Measurements from ENCODE around the gene HNRNPUL2. TPM values are rescaled to one million over a fixed set of nuclear protein-coding genes. Genes with fewer than 3 reads are reported as not detected.
A peak's percentile ranks its signal among the peaks of the same experiment; 100 is the strongest.
"Not testable (repeated sequence)": the region's sequence is repeated elsewhere in the genome, so short reads cannot be mapped to it uniquely, and the experiment has no call there.

The HNRNPUL2 gene
- total RNA-seq, 2 experiments from 2014 or later, result 67.9 to 69.0 TPM

DNA sequence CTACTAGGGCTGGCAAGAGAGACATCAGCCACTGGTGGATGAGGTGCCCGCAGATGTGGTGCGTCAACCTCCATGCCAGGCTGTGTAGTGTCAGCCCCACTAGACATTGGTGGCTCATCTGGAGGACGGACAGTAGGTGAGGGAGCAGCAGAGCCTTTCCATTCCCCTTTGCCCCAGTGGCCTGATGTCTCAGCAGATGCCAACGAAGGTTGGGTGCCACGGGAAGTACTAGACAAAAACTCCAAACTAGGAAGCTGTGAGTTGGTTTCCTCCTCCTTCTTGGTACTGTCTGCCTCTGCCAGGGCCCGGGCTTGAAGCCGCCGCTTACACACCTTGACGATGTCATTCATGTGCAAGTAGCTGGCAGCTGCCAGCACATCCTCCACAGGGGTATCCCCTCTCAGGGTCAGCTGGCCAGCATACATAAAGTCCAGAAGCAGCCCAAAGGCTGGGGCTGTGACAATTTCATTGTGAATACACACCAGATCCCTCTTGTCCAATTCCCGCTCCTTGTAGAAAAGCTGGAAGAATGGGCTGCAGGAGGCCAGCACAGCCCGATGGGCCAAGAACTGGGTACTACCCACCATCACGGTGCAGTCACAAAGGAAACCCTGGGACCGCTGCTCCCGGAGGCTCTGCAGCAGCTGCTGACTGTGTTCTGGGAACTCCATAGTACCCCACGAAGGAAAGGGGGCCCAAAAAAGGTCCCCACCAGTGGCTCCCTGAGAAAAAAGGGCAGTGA lies 25.9 kb upstream of the HNRNPUL2 start:
- ChIA-PET POLR2A (interaction anchor here (0.7 to 1.6 kb wide), 10 partner anchors 14 to 128 kb away, joined by 3 to 7 read pairs (median 4); partner anchors contain the start of genes C11orf98, CSKMT, SLC3A2 and TAF6L), CTCF (interaction anchor here (0.6 to 3.7 kb wide), 19 partner anchors 9 to 328 kb away, joined by 3 to 15 read pairs (median 4); partner anchors contain the start of genes HNRNPUL2, POLR2G, SLC3A2 and STX5)
- H3K36me3 Mint-ChIP-seq (ENCODE audit: low read depth), result peaks cover 18% of the 10 kb centered on the region
- H3K27ac Mint-ChIP-seq, result peak overlapping the region; percentile 95
- peak overlapping the region; percentile 92 for H3K4me3 Mint-ChIP-seq
- H3K4me1 Mint-ChIP-seq, result peaks cover 29% of the 10 kb centered on the region
- no peaks in the 10 kb centered on the region for H3K27me3 Mint-ChIP-seq
- no peaks in the 10 kb centered on the region for H3K9me3 Mint-ChIP-seq
- no peak for DNase-seq

DNA sequence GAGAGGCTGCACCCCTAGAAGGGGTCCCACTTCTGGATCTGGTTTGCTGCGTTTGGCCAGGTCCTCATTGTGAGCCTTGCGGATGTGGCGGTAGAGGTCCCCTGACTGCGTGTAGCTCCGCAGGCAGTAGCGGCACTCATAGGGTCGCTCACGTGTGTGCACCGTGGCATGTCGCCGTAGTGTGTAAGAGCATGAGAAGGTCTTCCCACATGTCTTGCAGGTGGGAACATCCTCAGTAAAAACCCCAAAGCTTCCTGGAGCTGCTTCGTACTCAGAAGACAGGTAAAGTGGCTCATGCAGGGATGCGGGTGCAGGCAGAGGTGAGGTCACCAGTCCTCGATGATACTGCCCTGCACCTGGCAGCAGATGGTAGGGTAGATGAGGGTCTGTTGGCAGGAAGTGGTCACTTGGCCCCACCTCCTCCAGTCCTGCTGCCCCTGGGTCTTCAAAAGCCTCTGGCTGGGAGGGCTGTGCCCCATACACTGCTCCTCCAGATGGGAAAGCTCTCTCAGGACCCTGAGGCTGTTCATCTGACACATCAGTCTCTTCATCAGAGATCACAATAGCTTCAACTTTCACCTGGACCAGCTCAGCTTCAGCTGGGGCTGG lies 25.0 kb upstream of the HNRNPUL2 start:
- no peaks in the 10 kb centered on the region for H3K9me3 Mint-ChIP-seq
- DNase-seq, result no peak
- H3K27me3 Mint-ChIP-seq, result no peaks in the 10 kb centered on the region
- H3K27ac Mint-ChIP-seq, result peak overlapping the region; percentile 62
- peaks cover 29% of the 10 kb centered on the region for H3K4me1 Mint-ChIP-seq
- H3K4me3 Mint-ChIP-seq, result no peak overlapping the region
- POLR2A ChIA-PET, result interaction anchor here (0.7 kb wide), 1 partner anchor 14 kb away, joined by 3 read pairs; no protein-coding TSS in a partner anchor
- CTCF ChIA-PET, result interaction anchor here (1.2 to 3.7 kb wide), 5 partner anchors 9 to 129 kb away, joined by 5 to 13 read pairs (median 10); partner anchors contain the start of genes POLR2G and SLC3A2
- H3K36me3 Mint-ChIP-seq (ENCODE audit: low read depth), result peaks cover 18% of the 10 kb centered on the region

DNA sequence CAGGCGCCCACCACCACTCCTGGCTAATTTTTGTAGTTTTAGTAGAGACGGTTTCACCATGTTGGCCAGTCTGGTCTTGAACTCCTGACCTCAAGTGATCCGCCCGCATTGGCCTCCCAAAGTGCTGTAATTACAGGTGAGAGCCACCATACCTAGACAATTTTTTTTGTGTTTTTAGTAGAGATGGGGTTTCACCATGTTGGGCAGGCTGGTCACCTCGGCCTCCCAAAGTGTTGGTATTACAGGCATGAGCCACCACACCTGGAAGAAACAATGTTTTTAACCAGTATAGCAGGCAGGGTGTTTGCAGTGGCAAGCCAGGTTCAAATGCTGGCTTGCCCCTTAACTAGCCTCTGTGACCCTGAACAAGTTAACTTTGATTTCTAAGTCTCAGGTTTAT lies 22.7 kb upstream of the HNRNPUL2 start:
- Mint-ChIP-seq H3K36me3 (ENCODE audit: low read depth) (peaks cover 18% of the 10 kb centered on the region), H3K27ac (peak overlapping the region; percentile 57), H3K4me1 (peaks cover 28% of the 10 kb centered on the region)
- H3K9me3 Mint-ChIP-seq, H3K27me3 Mint-ChIP-seq, H3K4me3 Mint-ChIP-seq, POLR2A ChIA-PET, DNase-seq, CTCF ChIA-PET: not testable (repeated sequence)

- Mint-ChIP-seq H3K9me3 (no peaks in the 10 kb centered on the region), H3K27me3 (no peaks in the 10 kb centered on the region), H3K4me3 (no peak overlapping the region), H3K27ac (no peak overlapping the region), H3K36me3 (ENCODE audit: low read depth) (peaks cover 13% of the 10 kb centered on the region), H3K4me1 (peaks cover 15% of the 10 kb centered on the region)
- POLR2A ChIA-PET, result no interaction called here
- no peak for DNase-seq
- CTCF ChIA-PET, result interaction anchor here (1.0 to 1.8 kb wide), 3 partner anchors 11 to 39 kb away, joined by 5 to 6 read pairs (median 5); no protein-coding TSS in a partner anchor
Measured at GRCh38 chr11:62747475-62748160, 20.4 kb upstream of the HNRNPUL2 start.

DNA sequence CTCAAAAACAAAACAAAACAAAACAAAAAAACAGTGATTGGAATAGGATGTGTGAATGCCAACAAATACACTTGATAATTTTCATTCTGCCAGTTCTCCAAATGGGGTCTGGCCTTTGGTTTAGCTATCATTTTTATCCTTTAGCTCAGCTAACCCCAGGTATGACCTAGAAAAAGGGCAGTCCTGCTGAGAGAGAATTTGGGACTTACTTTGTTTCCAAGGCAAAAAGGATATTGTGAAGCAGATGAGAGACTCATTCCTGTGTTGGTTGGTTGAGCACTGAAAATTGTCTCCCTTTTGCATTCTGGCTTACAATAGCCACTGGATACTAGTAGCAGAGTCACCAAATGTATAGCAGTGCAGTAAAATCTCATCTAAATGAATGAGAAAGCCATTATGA lies 9.9 kb upstream of the HNRNPUL2 start:
- no peaks in the 10 kb centered on the region for H3K9me3 Mint-ChIP-seq
- no peak overlapping the region for H3K27ac Mint-ChIP-seq
- ChIA-PET CTCF (interaction anchor here (0.6 to 1.8 kb wide), 7 partner anchors 7 to 179 kb away, joined by 3 to 7 read pairs (median 4); partner anchors contain the start of gene ZBTB3), POLR2A (interaction anchor here (0.6 kb wide), 1 partner anchor 9 kb away, joined by 3 read pairs; the partner anchor contains the start of gene TTC9C)
- peaks cover 8% of the 10 kb centered on the region for H3K4me1 Mint-ChIP-seq
- no peak overlapping the region for H3K4me3 Mint-ChIP-seq
- no peaks in the 10 kb centered on the region for H3K27me3 Mint-ChIP-seq
- peaks cover 30% of the 10 kb centered on the region for H3K36me3 Mint-ChIP-seq (ENCODE audit: low read depth)
- no peak for DNase-seq

DNA sequence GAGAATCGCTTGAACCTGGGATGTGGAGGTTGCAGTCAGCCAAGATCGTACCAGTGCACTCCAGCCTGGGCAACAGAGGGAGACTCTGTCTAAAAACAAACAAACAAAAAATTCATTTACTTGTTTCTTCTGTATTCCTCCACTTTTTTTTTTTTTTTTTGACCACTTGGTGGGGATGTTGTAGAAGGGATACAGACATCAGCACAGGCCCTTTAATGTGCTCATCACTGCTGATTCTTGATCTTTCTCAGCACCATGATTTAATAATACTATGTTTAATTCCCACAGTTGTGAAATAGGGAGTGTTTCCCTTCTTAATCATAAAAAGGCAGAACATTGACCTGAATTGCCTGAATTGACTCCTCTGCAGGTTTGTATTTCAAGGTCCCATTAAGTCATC lies 5.6 kb upstream of the HNRNPUL2 start:
- Mint-ChIP-seq H3K9me3 (no peaks in the 10 kb centered on the region), H3K36me3 (ENCODE audit: low read depth) (peaks cover 31% of the 10 kb centered on the region), H3K4me3 (no peak overlapping the region), H3K27ac (no peak overlapping the region), H3K27me3 (no peaks in the 10 kb centered on the region), H3K4me1 (peaks cover 28% of the 10 kb centered on the region)
- no peak for DNase-seq
- CTCF ChIA-PET, result interaction anchor here (0.6 kb wide), 2 partner anchors 108 to 123 kb away, joined by 4 to 5 read pairs; no protein-coding TSS in a partner anchor
- POLR2A ChIA-PET, result no interaction called here

DNA sequence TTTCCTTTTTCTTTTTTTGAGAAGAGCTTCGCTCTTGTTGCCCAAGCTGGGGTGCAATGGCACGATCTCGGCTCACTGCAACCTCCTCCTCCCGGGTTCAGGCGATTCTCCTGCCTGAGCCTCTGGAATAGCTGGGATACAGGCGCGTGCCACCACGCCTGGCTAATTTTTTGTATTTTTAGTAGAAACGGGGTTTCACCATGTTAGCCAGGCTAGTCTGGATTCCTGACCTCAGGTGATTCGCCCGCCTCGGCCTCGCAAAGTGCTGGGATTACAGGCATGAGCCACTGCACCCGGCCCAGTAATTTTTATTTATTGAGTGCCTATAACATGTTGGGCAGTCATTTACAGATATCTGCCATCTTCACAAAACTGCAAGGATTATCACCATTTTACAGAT lies 2.8 kb upstream of the HNRNPUL2 start:
- POLR2A ChIA-PET, H3K27me3 Mint-ChIP-seq, H3K9me3 Mint-ChIP-seq, DNase-seq: not testable (repeated sequence)
- Mint-ChIP-seq H3K36me3 (ENCODE audit: low read depth) (peaks cover 44% of the 10 kb centered on the region), H3K4me1 (peaks cover 34% of the 10 kb centered on the region), H3K4me3 (peak overlapping the region; percentile 96), H3K27ac (peak overlapping the region; percentile 25)
- CTCF ChIA-PET, result interaction anchor here (0.8 to 2.9 kb wide), 4 partner anchors 8 to 57 kb away, joined by 3 to 13 read pairs (median 5); partner anchors contain the start of gene ZBTB3

DNA sequence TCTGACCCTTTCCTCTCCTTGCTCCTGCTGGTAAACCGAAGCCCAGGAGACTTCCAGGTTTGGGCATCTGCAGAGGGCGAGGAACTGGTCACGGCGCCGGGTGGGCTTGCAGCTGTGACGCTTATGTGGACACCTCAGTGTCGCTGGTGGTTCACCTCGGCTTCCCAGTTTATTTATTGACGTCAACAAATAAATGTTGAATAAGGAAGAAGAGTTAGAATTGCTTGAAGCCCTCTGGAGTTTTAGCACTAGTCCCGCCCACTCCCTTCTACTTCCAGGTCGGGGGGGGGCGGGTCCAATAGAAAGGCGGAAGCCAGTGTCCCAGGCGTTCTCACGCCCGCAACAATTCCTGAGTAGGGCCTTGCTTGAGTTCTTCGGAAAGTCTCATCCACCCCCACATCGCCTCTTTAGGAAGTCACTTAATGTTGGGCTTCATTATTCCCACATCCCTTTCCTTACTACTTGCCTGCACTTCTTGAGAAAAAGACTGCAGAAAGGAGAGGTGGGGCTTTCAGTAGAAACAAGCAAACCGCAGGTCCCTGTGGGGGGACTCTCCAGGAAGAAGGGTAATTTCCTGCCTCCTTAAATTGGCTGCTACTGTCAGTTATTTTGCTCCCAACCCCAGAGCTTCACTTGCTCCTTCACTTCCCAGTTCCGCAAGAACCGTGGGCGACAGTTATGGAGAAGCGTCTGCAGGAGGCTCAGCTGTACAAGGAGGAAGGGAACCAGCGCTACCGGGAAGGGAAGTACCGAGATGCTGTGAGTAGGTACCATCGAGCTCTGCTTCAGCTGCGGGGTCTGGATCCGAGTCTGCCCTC lies 1.1 kb upstream of the HNRNPUL2 start, which contains the start of gene TTC9C:
TSS of gene TTC9C (plus strand) at position 316 of the 818 bp plus-strand sequence. CDS start at position 679, 363 bp downstream.
- Mint-ChIP-seq H3K4me3 (peak within 1 kb of the TSS; percentile 96), H3K27me3 (no peaks in the 10 kb centered on the region), H3K4me1 (peaks cover 50% of the 10 kb centered on the region), H3K9me3 (no peaks in the 10 kb centered on the region), H3K27ac (peak within 1 kb of the TSS; percentile 98), H3K36me3 (ENCODE audit: low read depth) (peaks cover 60% of the 10 kb centered on the region)
- DNase-seq, result peak; percentile 89
- CTCF ChIA-PET, result interaction anchor here (0.6 to 2.9 kb wide), 9 partner anchors 10 to 304 kb away, joined by 3 to 13 read pairs (median 3); partner anchors contain the start of genes POLR2G, SLC3A2, TUT1 and ZBTB3
- POLR2A ChIA-PET, result interaction anchor here (0.5 to 1.0 kb wide), 4 partner anchors 8 to 539 kb away, joined by 3 to 9 read pairs (median 3); partner anchors contain the start of gene SLC3A2

GRCh38 chr11:62727872-62728170 lies 564 bp upstream of the HNRNPUL2 start:
- Mint-ChIP-seq H3K27ac (peak overlapping the region; percentile 98), H3K4me3 (peak overlapping the region; percentile 96), H3K27me3 (no peaks in the 10 kb centered on the region), H3K4me1 (peaks cover 49% of the 10 kb centered on the region), H3K36me3 (ENCODE audit: low read depth) (peaks cover 60% of the 10 kb centered on the region), H3K9me3 (no peaks in the 10 kb centered on the region)
- DNase-seq, result peak; percentile 93
- ChIA-PET POLR2A (interaction anchor here (0.6 to 1.6 kb wide), 7 partner anchors 19 to 539 kb away, joined by 3 to 17 read pairs (median 4); partner anchors contain the start of genes GANAB, SLC3A2 and TUT1), CTCF (interaction anchor here (0.6 to 1.6 kb wide), 14 partner anchors 11 to 900 kb away, joined by 3 to 8 read pairs (median 3); partner anchors contain the start of genes POLR2G, SLC3A2, TMEM179B and TUT1)

GRCh38 chr11:62726915-62727164 lies 417 bp downstream of the HNRNPUL2 start:
- ChIA-PET CTCF (interaction anchor here (0.8 to 1.6 kb wide), 10 partner anchors 10 to 136 kb away, joined by 3 to 8 read pairs (median 3); partner anchors contain the start of genes TMEM179B, TUT1, UQCC3 and ZBTB3), POLR2A (interaction anchor here (0.9 to 1.6 kb wide), 6 partner anchors 18 to 155 kb away, joined by 3 to 17 read pairs (median 3); partner anchors contain the start of genes GANAB, SLC3A2 and TUT1)
- Mint-ChIP-seq H3K27me3 (no peaks in the 10 kb centered on the region), H3K36me3 (ENCODE audit: low read depth) (peaks cover 68% of the 10 kb centered on the region), H3K4me1 (peaks cover 57% of the 10 kb centered on the region), H3K27ac (peak overlapping the region; percentile 98), H3K4me3 (peak overlapping the region; percentile 96), H3K9me3 (no peaks in the 10 kb centered on the region)
- DNase-seq, result no peak

DNA sequence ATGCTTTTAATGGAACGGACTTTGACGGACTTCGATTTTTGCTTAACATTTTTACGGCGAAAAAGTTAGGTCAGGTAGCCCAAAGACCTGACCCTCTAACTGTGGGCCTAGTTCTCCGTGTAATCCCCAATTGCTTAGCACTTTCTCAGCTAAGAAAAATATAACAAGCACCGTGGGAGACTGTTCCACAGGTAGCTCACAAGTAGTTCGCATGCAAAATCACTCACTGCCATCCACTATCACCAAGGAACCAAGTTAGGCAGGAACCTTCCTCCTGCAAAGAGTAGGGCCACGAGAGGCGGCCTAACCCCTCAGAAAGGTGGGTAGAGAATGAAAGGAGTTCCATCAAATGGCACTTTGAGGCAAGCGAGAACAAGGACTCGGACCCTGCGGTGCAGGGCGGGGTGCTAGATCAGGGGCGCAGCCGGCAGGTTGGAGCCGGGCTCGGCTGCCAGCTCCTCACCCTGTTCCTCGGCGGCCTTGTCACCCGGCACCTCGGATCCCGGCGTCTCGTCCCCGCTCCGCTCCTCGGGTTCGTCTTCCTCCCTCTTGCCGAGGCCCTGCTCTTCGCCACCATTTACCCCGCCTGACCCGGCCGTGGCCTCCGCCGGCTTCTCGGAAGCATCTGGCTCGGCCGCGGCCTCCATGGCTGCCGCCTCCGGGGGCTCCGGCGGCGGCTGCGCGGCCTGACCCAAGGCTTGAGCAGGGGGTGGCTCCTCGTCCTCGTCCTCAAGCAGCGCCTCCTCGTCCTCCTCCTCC lies 922 bp downstream of the HNRNPUL2 start:
- Mint-ChIP-seq H3K36me3 (ENCODE audit: low read depth) (peaks cover 71% of the 10 kb centered on the region), H3K4me3 (peak overlapping the region; percentile 96), H3K27me3 (no peaks in the 10 kb centered on the region), H3K4me1 (peaks cover 60% of the 10 kb centered on the region), H3K27ac (peak overlapping the region; percentile 98), H3K9me3 (no peaks in the 10 kb centered on the region)
- no peak for DNase-seq
- CTCF ChIA-PET, result interaction anchor here (0.6 to 1.6 kb wide), 9 partner anchors 21 to 155 kb away, joined by 3 to 8 read pairs (median 4); partner anchors contain the start of genes TUT1, UQCC3 and ZBTB3
- POLR2A ChIA-PET, result interaction anchor here (0.7 to 1.6 kb wide), 6 partner anchors 20 to 155 kb away, joined by 3 to 17 read pairs (median 3); partner anchors contain the start of genes SLC3A2 and TUT1
